ENCODE results near the gene IGFBPL1.

Gene IGFBPL1

GRCh38 chr9:38414040-38414723 is 10.1 kb downstream of the IGFBPL1 start:
- TF ChIP-seq CTCF (IDR thresholded peaks at IDR 0.05; ENCODE audit: borderline replicate concordance, insufficient read depth, low read depth, low read length) = no peak
- no peak overlapping the region for H3K4me3 ChIP-seq (ENCODE audit: low read depth, low read length)

- no peak for TF ChIP-seq CTCF (IDR thresholded peaks at IDR 0.05; ENCODE audit: borderline replicate concordance, insufficient read depth, low read depth, low read length)
- H3K4me3 ChIP-seq (ENCODE audit: low read depth, low read length) = no peak overlapping the region
Observed at GRCh38 chr9:38413283-38413682, 11.0 kb downstream of the IGFBPL1 start.

- no peak for TF ChIP-seq CTCF (IDR thresholded peaks at IDR 0.05; ENCODE audit: borderline replicate concordance, insufficient read depth, low read depth, low read length)
- H3K4me3 ChIP-seq (ENCODE audit: low read depth, low read length) = no peak overlapping the region
Observed at GRCh38 chr9:38412751-38413150, 11.5 kb downstream of the IGFBPL1 start.

- no peak for TF ChIP-seq CTCF (IDR thresholded peaks at IDR 0.05; ENCODE audit: borderline replicate concordance, insufficient read depth, low read depth, low read length)
- H3K4me3 ChIP-seq (ENCODE audit: low read depth, low read length) = no peak overlapping the region
Observed at GRCh38 chr9:38408719-38409118, 15.5 kb downstream of the IGFBPL1 start.

GRCh38 chr9:38406476-38407186 is 17.6 kb downstream of the IGFBPL1 start:
- no peak for TF ChIP-seq CTCF (IDR thresholded peaks at IDR 0.05; ENCODE audit: borderline replicate concordance, insufficient read depth, low read depth, low read length)
- H3K4me3 ChIP-seq (ENCODE audit: low read depth, low read length) = no peak overlapping the region

GRCh38 chr9:38405785-38406184 is 18.5 kb downstream of the IGFBPL1 start:
- no peak overlapping the region for H3K4me3 ChIP-seq (ENCODE audit: low read depth, low read length)
- TF ChIP-seq CTCF (IDR thresholded peaks at IDR 0.05; ENCODE audit: borderline replicate concordance, insufficient read depth, low read depth, low read length) = no peak

- H3K4me3 ChIP-seq (ENCODE audit: low read depth, low read length) = no peak overlapping the region
- TF ChIP-seq CTCF (IDR thresholded peaks at IDR 0.05; ENCODE audit: borderline replicate concordance, insufficient read depth, low read depth, low read length) = no peak
Observed at GRCh38 chr9:38404314-38404713, 19.9 kb downstream of the IGFBPL1 start.

All from GM12875 (cell line).